Epithelial cell of proximal tubule (primary cell): Measurements from ENCODE around the gene TMEM86B. TPM values are rescaled to one million over a fixed set of nuclear protein-coding genes. Genes with fewer than 3 reads are reported as not detected.
"Not testable (repeated sequence)": the region's sequence is repeated elsewhere in the genome, so short reads cannot be mapped to it uniquely, and the experiment has no call there.

Experiments used
- DNase-seq: peaks from one replicate; pipeline ENCODE4 v3.0.0-alpha.2; 2011; ENCODE audit warnings: low read depth
- H3K4me3 ChIP-seq: 2 replicates; pipeline ENCODE4 v1.5.1; 2011; ENCODE audit warnings: low read depth, mild to moderate bottlenecking, low read length
- CTCF ChIP-seq: conservative IDR thresholded peaks from 2 replicates; pipeline ENCODE4 v1.5.1; 2012; ENCODE audit warnings: low read depth, mild to moderate bottlenecking, low read length
- total RNA-seq: library from RNA; depleted of rRNA; stranded (reverse); fragments of >200 nt; gene quantifications from 2 replicates; pipeline ENCODE4 v1.2.3, GENCODE V29; 2015

The TMEM86B gene
- total RNA-seq, 1 donor from 2014 or later, result 2.6 TPM

DNA sequence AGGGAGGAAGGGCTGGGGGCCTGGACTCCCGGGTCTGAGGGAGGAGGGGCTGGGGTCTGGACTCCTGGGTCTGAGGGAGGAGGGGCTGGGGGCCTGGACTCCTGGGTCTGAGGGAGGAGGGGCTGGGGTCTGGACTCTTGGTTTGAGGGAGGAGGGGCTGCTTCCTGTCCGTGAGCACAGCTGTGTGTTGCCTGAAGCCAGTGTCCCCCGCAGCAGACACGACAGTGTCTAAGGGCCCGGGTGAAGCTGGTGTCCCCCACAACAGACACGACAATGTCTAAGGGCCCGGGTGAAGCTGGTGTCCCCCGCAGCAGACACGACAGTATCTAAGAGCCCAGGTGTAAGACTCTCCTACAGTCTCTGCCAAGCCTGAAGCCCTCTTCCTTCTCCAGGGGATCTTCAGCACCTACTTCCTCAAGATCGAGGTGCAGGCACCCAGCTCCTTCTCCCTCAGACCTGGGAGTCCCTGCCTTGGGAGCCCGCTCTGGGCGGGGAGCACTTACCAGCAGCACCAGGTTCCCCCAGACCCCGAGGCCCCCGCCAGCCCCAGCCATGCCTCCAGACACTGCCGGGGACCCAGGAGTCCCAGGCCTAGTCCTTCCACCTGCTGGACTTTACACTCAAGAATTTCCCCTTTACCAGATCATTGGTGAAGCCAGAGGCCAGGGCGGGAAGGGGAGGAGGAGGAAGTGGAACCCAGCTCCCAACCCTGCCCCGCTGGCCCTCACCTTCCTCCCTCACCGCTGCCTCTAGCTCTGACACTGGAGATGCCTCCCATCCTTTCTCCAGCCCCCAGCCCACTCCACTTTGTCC lies 19.5 kb downstream of the TMEM86B start, which contains the start of gene PTPRH:
Gene PTPRH (minus strand): TSS at position 622 of the 813 bp plus-strand sequence. CDS start 68 bp downstream, at position 554.
- no peak for TF ChIP-seq CTCF
- H3K4me3 ChIP-seq, result no peak within 1 kb of the TSS
- DNase-seq, result no peak

GRCh38 chr19:55206664-55207500 lies 21.7 kb downstream of the TMEM86B start:
- DNase-seq, result no peak
- TF ChIP-seq CTCF, result no peak
- peak overlapping the region; percentile 14 for H3K4me3 ChIP-seq

- not testable (repeated sequence) for H3K4me3 ChIP-seq, DNase-seq
- TF ChIP-seq CTCF, result peak; percentile 37
These were observed 26.4 kb downstream of the TMEM86B start for GRCh38 chr19:55202199-55202598.

- DNase-seq, result no peak
- TF ChIP-seq CTCF, result no peak
These were observed 28.9 kb downstream of the TMEM86B start for GRCh38 chr19:55199620-55200204.

DNA sequence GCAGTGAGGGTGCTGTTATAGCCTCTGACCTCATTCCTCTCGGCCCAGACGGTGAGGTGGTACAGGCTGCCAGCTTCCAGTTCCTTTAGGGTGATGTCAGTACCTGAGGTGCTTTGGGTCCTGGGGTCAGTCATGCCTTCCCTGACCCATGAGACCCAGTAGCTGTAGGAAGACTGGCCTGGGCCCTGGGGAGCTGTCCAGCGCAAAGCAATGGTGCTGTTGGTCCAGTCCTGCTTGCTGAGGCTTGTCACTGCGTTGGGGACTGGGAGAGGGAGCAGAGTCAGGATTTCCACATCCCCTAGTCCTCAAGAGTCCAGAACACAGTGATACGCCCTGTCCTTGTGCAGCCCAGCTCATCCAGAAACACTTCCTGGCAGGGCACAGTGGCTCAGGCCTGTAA lies 29.9 kb downstream of the TMEM86B start:
- DNase-seq, result no peak

More at GRCh38 chr19:55199620-55200204, 28.9 kb downstream of the TMEM86B start:
- no peak overlapping the region for H3K4me3 ChIP-seq

More for the DNA sequence above, 29.9 kb downstream of the TMEM86B start:
- no peak for TF ChIP-seq CTCF
- no peak overlapping the region for H3K4me3 ChIP-seq
